ENCODE data around the gene SPACA7. TPM values are rescaled to one million over a fixed set of nuclear protein-coding genes. Genes with fewer than 3 reads are reported as not detected.

SPACA7 gene
- total RNA-seq, 1 experiment from 2014 or later: not detected

DNA sequence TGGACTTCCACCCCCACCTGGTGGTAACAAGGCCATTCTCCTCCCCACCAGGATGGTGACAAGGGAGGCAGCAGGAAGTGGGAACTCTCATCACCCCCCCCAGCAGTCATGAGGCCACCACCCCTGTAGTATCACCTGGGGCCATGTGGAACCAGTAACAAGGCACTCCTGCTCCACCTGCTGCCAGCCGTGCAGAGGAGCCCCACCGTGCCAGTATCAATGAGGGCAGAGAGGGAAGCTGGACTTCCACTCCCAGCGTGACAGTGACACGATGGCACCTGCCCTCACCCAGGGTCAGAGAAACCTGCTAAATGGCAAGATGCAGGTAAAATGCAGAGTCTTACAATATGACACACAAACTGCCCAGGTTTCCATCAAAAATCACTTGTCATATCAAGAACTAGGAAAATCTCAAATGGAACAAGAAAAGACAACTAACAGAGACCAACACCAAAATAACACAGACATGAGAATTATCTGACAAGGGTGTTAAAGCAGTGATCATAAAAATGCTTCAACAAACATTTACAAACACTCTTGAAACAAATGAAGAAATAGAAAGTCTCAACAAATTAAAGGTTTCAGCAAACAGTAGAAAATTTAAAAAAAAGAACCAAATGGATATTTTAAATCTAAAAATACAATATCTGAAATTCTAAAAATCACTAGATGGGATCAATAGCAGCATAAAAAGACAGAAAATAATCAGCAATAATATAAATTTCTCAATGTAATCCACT lies 9.1 kb upstream of the SPACA7 start:
- RAD21 ChIA-PET (ENCODE audit: low non-redundant PET in 1 of 2, low total read pairs in 2 of 2, uncharacterized antibody in 2 of 2, unreplicated experiment in 2 of 2): no interaction called here
- ATAC-seq: no peak
- H3K27me3 ChIP-seq (ENCODE audit: insufficient read depth, low read length): peaks cover 28% of the 10 kb centered on the region
- H3K36me3 ChIP-seq (ENCODE audit: control insufficient read depth in 1 of 2, insufficient read depth in 2 of 2, low read length in 2 of 2): no peaks in the 10 kb centered on the region
- POLR2A ChIA-PET: no interaction called here
- CTCF ChIA-PET: no interaction called here
- DNase-seq (ENCODE audit: low read depth, low spot score): no peak
- H3K27ac ChIP-seq (ENCODE audit: low read depth, low read length): no peak overlapping the region
- no peak overlapping the region for H3K4me2 ChIP-seq (ENCODE audit: low read length)
- no peak overlapping the region for H2AFZ ChIP-seq (ENCODE audit: low read depth, low read length, poor library complexity, severe bottlenecking)
- intact Hi-C loops (cut with micrococcal nuclease): no loop called here
- no peak overlapping the region for H3K9ac ChIP-seq (ENCODE audit: low read length)
- H3K4me3 ChIP-seq (replicated peaks in 1 of 2; ENCODE audit: low read depth in 1 of 2, low read length in 2 of 2): no peak overlapping the region
- H3K4me1 ChIP-seq (ENCODE audit: control insufficient read depth in 1 of 2, insufficient read depth in 2 of 2, low read length in 2 of 2): no peaks in the 10 kb centered on the region
- H3K9me2 ChIP-seq (ENCODE audit: insufficient read depth): no peaks in the 10 kb centered on the region
- 0 out of 4 replicates have a peak, but pooled peaks cover 0 to 4% of the 10 kb centered on the region in 2 experiments for H3K9me3 ChIP-seq (ENCODE audit: control insufficient read depth in 1 of 2, insufficient read depth in 1 of 2, low read depth in 1 of 2, low read length in 2 of 2)
- BruUV-seq (replicated peaks): no TSS peak
- H4K20me1 ChIP-seq (ENCODE audit: insufficient read depth): no peaks in the 10 kb centered on the region
- H3K79me2 ChIP-seq (ENCODE audit: insufficient read depth, low read length): no peaks in the 10 kb centered on the region
- TF ChIP-seq, protein P1, sequence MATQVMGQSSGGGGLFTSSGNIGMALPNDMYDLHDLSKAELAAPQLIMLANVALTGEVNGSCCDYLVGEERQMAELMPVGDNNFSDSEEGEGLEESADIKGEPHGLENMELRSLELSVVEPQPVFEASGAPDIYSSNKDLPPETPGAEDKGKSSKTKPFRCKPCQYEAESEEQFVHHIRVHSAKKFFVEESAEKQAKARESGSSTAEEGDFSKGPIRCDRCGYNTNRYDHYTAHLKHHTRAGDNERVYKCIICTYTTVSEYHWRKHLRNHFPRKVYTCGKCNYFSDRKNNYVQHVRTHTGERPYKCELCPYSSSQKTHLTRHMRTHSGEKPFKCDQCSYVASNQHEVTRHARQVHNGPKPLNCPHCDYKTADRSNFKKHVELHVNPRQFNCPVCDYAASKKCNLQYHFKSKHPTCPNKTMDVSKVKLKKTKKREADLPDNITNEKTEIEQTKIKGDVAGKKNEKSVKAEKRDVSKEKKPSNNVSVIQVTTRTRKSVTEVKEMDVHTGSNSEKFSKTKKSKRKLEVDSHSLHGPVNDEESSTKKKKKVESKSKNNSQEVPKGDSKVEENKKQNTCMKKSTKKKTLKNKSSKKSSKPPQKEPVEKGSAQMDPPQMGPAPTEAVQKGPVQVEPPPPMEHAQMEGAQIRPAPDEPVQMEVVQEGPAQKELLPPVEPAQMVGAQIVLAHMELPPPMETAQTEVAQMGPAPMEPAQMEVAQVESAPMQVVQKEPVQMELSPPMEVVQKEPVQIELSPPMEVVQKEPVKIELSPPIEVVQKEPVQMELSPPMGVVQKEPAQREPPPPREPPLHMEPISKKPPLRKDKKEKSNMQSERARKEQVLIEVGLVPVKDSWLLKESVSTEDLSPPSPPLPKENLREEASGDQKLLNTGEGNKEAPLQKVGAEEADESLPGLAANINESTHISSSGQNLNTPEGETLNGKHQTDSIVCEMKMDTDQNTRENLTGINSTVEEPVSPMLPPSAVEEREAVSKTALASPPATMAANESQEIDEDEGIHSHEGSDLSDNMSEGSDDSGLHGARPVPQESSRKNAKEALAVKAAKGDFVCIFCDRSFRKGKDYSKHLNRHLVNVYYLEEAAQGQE (IDR thresholded peaks at IDR 0.05; ENCODE audit: low read depth): no peak
- TF ChIP-seq EGR1 (IDR thresholded peaks at IDR 0.05; ENCODE audit: low read depth) (no peak), SRF (IDR thresholded peaks at IDR 0.05; ENCODE audit: low read depth) (no peak), RAD21 (IDR thresholded peaks at IDR 0.05; ENCODE audit: low read depth) (no peak; the same call in 1 of the 2 replicates), EZH2 (IDR thresholded peaks at IDR 0.05) (no peak), POLR2AphosphoS5 (IDR thresholded peaks at IDR 0.05; ENCODE audit: low read depth, low read length) (no peak), POLR2A (IDR thresholded peaks at IDR 0.05; ENCODE audit: borderline replicate concordance, extremely low read depth, insufficient read depth, insufficient read length) (no peak), EZH2phosphoT487 (IDR thresholded peaks at IDR 0.05; ENCODE audit: borderline replicate concordance) (no peak), CBX3 (IDR thresholded peaks at IDR 0.05; ENCODE audit: low read depth) (no peak), CEBPB (IDR thresholded peaks at IDR 0.05; ENCODE audit: low read depth) (no peak)
- TF ChIP-seq, protein P2, sequence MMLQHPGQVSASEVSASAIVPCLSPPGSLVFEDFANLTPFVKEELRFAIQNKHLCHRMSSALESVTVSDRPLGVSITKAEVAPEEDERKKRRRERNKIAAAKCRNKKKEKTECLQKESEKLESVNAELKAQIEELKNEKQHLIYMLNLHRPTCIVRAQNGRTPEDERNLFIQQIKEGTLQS (IDR thresholded peaks at IDR 0.05): no peak
- TF ChIP-seq, protein P3, sequence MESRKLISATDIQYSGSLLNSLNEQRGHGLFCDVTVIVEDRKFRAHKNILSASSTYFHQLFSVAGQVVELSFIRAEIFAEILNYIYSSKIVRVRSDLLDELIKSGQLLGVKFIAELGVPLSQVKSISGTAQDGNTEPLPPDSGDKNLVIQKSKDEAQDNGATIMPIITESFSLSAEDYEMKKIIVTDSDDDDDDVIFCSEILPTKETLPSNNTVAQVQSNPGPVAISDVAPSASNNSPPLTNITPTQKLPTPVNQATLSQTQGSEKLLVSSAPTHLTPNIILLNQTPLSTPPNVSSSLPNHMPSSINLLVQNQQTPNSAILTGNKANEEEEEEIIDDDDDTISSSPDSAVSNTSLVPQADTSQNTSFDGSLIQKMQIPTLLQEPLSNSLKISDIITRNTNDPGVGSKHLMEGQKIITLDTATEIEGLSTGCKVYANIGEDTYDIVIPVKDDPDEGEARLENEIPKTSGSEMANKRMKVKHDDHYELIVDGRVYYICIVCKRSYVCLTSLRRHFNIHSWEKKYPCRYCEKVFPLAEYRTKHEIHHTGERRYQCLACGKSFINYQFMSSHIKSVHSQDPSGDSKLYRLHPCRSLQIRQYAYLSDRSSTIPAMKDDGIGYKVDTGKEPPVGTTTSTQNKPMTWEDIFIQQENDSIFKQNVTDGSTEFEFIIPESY (IDR thresholded peaks at IDR 0.05; ENCODE audit: extremely low read depth, insufficient replicate concordance, low read length): no peak

Data from HCT116 (cell line).